ENCODE data around the gene FRMD6.

FRMD6 gene

DNA sequence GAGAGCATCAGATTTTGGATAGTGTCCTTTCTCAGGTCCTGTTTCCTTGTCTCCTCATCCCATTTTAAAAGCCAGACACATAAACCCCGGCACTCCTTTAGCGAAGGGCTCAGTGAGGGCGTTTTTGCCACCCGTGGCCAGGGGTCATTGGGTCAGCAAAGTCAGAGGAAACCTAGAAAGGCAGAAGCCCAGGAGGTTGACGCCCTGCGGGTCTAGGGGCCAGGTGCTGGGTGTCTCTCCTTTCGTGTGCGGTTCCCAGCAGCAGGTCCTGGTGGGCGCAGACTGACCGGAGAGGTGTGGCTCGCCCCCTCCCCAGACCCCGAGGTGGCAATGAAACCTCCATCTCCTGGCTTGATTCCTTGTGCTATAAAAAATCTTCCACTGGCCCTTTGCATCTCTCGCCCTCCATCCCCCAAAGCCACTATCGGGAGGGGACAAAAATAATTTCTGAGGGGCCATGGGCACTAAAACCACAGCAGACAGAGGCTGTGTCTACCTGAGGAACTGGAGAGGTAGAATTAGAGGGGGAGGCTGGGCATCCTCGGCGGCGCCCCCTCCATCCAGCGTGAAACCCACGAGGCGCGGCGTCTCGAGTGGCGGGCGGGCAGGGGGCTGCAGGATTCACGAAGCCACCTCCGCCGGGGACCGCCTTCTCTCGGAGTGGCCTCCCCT is 858 bp upstream of the FRMD6 start:
- TF ChIP-seq SIN3A (IDR thresholded peaks at IDR 0.05; ENCODE audit: borderline replicate concordance, insufficient read depth, low read length), result no peak
- TF ChIP-seq, protein P1, sequence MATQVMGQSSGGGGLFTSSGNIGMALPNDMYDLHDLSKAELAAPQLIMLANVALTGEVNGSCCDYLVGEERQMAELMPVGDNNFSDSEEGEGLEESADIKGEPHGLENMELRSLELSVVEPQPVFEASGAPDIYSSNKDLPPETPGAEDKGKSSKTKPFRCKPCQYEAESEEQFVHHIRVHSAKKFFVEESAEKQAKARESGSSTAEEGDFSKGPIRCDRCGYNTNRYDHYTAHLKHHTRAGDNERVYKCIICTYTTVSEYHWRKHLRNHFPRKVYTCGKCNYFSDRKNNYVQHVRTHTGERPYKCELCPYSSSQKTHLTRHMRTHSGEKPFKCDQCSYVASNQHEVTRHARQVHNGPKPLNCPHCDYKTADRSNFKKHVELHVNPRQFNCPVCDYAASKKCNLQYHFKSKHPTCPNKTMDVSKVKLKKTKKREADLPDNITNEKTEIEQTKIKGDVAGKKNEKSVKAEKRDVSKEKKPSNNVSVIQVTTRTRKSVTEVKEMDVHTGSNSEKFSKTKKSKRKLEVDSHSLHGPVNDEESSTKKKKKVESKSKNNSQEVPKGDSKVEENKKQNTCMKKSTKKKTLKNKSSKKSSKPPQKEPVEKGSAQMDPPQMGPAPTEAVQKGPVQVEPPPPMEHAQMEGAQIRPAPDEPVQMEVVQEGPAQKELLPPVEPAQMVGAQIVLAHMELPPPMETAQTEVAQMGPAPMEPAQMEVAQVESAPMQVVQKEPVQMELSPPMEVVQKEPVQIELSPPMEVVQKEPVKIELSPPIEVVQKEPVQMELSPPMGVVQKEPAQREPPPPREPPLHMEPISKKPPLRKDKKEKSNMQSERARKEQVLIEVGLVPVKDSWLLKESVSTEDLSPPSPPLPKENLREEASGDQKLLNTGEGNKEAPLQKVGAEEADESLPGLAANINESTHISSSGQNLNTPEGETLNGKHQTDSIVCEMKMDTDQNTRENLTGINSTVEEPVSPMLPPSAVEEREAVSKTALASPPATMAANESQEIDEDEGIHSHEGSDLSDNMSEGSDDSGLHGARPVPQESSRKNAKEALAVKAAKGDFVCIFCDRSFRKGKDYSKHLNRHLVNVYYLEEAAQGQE (IDR thresholded peaks at IDR 0.05; ENCODE audit: insufficient read depth in 1 of 2, low read depth in 2 of 2, low read length in 2 of 2), result no peak
- no peak for TF ChIP-seq TAF1 (IDR thresholded peaks at IDR 0.05; ENCODE audit: borderline replicate concordance, insufficient read depth, low read length)
- no peak for TF ChIP-seq POLR2AphosphoS5 (IDR thresholded peaks at IDR 0.05; ENCODE audit: low read depth, low read length)
- TF ChIP-seq FOXP2 (optimal IDR thresholded peaks at IDR 0.05; ENCODE audit: borderline replicate concordance, extremely low read depth, extremely low read length, insufficient read depth), result no peak

DNA sequence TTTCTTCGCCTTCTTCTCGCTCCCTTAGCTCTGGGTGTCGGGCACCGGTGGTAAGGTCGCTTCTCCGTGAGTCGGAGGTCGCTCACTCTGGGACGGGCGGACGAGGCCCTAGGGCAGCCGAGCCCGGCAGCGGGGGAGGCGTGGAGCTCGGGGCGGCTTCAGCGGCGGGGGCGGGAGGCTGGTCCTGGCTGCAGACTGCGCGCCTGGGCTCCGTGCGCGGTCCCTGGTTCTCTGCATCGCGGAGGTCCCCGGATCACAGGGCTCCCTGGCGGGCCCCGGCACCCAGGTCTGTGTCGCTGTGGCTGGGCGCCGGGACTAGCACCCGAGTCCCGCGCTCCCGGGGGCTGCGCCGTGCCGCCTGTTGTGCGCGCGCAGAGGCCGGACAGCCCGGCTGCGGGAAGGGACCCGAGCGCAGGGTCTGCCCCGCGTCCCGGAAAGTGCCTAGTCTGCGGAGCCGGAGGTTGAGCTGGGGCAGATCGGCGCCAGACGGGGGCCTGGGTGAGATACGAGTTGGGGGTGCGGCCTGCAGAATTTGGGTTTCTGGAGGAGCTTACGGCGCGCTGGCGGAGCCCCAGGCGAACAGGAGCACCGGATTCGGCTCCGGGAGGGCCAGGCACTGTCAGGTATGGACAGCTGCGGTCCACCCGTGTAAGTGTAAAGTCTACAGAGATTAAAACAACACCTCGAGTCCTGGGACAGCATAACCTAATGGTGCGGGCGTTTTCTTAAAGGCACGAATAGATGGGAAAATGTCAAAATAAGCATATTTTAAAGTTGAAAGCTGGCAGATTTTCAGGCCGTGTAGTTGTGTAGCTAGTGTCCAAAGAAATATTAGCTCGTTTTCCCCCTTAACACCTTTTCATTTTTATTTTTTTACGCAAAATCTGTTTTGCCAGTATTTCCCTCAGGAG is 713 bp downstream of the FRMD6 start:
- TF ChIP-seq, protein P1 (IDR thresholded peaks at IDR 0.05; ENCODE audit: insufficient read depth in 1 of 2, low read depth in 2 of 2, low read length in 2 of 2), result no peak
- TF ChIP-seq SIN3A (IDR thresholded peaks at IDR 0.05; ENCODE audit: borderline replicate concordance, insufficient read depth, low read length), result no peak
- TF ChIP-seq POLR2AphosphoS5 (IDR thresholded peaks at IDR 0.05; ENCODE audit: low read depth, low read length), result no peak
- TF ChIP-seq FOXP2 (optimal IDR thresholded peaks at IDR 0.05; ENCODE audit: borderline replicate concordance, extremely low read depth, extremely low read length, insufficient read depth), result no peak
- TF ChIP-seq TAF1 (IDR thresholded peaks at IDR 0.05; ENCODE audit: borderline replicate concordance, insufficient read depth, low read length), result no peak

DNA sequence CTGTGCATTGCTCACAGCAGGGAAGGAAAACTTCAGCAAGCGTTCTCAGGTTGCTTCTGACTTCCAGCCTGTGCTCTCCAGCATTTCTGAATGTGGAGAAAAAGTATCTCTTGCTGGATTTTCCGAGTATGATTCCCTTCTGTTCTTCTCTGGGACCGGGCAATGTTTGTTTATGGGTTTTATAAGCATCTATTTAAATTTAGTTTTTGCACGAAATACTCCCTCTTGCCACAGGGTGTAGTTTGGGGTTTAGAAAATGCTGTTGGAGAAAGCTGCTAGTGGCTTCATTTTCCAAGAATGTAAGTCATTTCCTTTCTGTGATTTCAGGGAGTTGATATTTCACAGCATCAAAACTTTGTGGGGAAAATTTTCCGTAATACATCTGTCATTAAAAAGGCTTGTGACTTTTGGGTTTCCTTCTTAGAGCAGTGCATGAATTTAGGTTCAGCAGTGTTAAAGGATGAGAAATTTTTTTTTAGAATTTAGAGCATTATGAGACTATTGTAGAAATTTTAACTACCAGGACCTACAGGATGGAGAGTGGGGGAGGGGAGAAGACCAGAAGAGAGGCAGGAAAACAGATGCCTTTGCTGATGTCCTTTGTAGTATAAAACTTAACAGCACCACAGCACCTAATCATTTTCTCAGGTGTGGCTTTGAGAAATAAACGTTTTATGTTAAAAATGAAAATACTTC is 1.5 kb downstream of the FRMD6 start:
- TF ChIP-seq POLR2AphosphoS5 (IDR thresholded peaks at IDR 0.05; ENCODE audit: low read depth, low read length) (no peak), TAF1 (IDR thresholded peaks at IDR 0.05; ENCODE audit: borderline replicate concordance, insufficient read depth, low read length) (no peak), FOXP2 (optimal IDR thresholded peaks at IDR 0.05; ENCODE audit: borderline replicate concordance, extremely low read depth, extremely low read length, insufficient read depth) (no peak), SIN3A (IDR thresholded peaks at IDR 0.05; ENCODE audit: borderline replicate concordance, insufficient read depth, low read length) (no peak)
- TF ChIP-seq, protein P1 (IDR thresholded peaks at IDR 0.05; ENCODE audit: insufficient read depth in 1 of 2, low read depth in 2 of 2, low read length in 2 of 2), result no peak

DNA sequence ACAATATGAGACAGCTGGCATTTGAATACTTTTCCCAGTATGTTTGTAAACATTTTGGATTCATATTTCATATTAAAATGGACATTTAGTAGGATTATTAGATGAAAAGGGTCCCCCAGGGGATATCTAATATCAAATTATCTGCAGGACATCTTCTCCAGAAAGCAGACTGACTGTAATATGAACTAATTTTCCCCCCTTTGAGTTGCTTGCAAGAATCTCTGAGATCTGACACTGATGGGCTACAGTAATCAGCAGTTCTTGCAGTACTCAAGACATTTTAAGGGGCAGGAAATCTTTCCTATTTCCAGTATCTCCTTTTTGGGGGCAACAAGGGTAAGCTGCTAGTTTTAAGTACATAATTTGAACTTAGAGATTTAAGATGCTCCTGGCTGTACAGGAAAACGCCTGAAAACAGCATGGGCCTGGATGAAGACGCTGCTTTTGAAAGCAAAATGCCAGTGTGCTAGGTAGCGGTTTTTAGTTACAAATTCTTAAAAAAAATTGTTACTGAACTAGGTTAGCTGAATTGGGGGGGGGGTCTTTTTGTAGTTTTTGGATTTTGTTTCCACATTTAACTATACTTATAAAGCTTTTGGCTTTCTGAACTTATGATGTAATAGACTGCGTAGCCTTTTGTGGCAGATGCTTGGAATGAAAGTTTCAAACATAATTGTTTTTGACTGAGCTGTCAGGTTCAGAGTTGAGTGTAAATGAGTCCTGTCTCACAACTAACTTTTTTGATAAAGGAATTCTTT is 2.2 kb downstream of the FRMD6 start:
- TF ChIP-seq FOXP2 (optimal IDR thresholded peaks at IDR 0.05; ENCODE audit: borderline replicate concordance, extremely low read depth, extremely low read length, insufficient read depth) (no peak), TAF1 (IDR thresholded peaks at IDR 0.05; ENCODE audit: borderline replicate concordance, insufficient read depth, low read length) (no peak), SIN3A (IDR thresholded peaks at IDR 0.05; ENCODE audit: borderline replicate concordance, insufficient read depth, low read length) (no peak), POLR2AphosphoS5 (IDR thresholded peaks at IDR 0.05; ENCODE audit: low read depth, low read length) (no peak)
- TF ChIP-seq, protein P1 (IDR thresholded peaks at IDR 0.05; ENCODE audit: insufficient read depth in 1 of 2, low read depth in 2 of 2, low read length in 2 of 2), result no peak

Measured in PFSK-1 (cell line).